K562 (cell line): ENCODE measurements around the gene RPS4Y1. TPM values are rescaled to one million over a fixed set of nuclear protein-coding genes. Genes with fewer than 3 reads are reported as not detected.

Experiments used
- MTF1 ChIP-seq: fragments of 250-450 bp; sonication (Bioruptor Pico); IDR thresholded peaks from 2 replicates; pipeline ENCODE4 v1.9.0; 2021; ENCODE audit warnings: moderate library complexity, mild to moderate bottlenecking, inconsistent platforms, borderline replicate concordance
- POLR2G ChIP-seq: fragments of 200-400 bp; formaldehyde crosslinking; IDR thresholded peaks from 2 replicates; pipeline ENCODE4 v1.6.1; 2017; ENCODE audit warnings: low read depth, mild to moderate bottlenecking, antibody characterized with exemption, low read length, moderate library complexity
- ZNF175 ChIP-seq: fragments of 200-800 bp; sonication (Bioruptor generic); IDR thresholded peaks from 2 replicates; pipeline ENCODE4 v1.6.1; 2016; ENCODE audit warnings: low read depth, mild to moderate bottlenecking, missing genetic modification characterization, missing compliant biosample characterization
- ZNF398 ChIP-seq: fragments of 250-450 bp; sonication (Bioruptor Pico); IDR thresholded peaks from 2 replicates; pipeline ENCODE4 v1.8.0; 2021; ENCODE audit warnings: moderate library complexity, mild to moderate bottlenecking, inconsistent platforms
- polyA plus RNA-seq, 8 experiments: library from polyadenylated mRNA; depleted of rRNA in 4 of 8; stranded (reverse) in 5 of 8; unstranded in 3 of 8; fragments of >200 nt; fragmentation: Nextera tagmentation in 2 of 8; fragmentation: Illumina TruSeq in 1 of 8; extraction: Ambion mirVana in 2 of 8; extraction: Trizol in 1 of 8; gene quantifications; 2 replicates each; pipeline versions ENCODE4 v1.2.1 to v1.2.3, GENCODE V29; 2011 to 2014; ENCODE audit warnings: inconsistent platforms in 1 of 8, missing spikeins in 1 of 8
- total RNA-seq, 7 experiments: library from RNA; depleted of rRNA in 6 of 7; stranded (reverse); fragments of >200 nt in 6 of 7; fragmentation: Illumina TruSeq in 2 of 7; extraction: Trizol in 2 of 7; gene quantifications; 2 replicates each; pipeline versions ENCODE4 v1.2.1 to v1.2.3, GENCODE V29; 2011 to 2021; ENCODE audit warnings: low replicate concordance in 1 of 7
- TF ChIP-seq, protein P1 (sequence below): fragments of 450-650 bp; IDR thresholded peaks from 2 replicates; pipeline ENCODE4 v1.6.1; 2016; ENCODE audit warnings: low read depth

Gene RPS4Y1
- total and polyA plus RNA-seq, 9 of the 15 experiments (the other 6 are each of a cell fraction or from before 2014, with no cell fraction given) = 0.40 TPM; not detected in 8

GRCh38 chrY:2835230-2835629, 6.2 kb upstream of the RPS4Y1 start (continued):
- TF ChIP-seq, protein P1, sequence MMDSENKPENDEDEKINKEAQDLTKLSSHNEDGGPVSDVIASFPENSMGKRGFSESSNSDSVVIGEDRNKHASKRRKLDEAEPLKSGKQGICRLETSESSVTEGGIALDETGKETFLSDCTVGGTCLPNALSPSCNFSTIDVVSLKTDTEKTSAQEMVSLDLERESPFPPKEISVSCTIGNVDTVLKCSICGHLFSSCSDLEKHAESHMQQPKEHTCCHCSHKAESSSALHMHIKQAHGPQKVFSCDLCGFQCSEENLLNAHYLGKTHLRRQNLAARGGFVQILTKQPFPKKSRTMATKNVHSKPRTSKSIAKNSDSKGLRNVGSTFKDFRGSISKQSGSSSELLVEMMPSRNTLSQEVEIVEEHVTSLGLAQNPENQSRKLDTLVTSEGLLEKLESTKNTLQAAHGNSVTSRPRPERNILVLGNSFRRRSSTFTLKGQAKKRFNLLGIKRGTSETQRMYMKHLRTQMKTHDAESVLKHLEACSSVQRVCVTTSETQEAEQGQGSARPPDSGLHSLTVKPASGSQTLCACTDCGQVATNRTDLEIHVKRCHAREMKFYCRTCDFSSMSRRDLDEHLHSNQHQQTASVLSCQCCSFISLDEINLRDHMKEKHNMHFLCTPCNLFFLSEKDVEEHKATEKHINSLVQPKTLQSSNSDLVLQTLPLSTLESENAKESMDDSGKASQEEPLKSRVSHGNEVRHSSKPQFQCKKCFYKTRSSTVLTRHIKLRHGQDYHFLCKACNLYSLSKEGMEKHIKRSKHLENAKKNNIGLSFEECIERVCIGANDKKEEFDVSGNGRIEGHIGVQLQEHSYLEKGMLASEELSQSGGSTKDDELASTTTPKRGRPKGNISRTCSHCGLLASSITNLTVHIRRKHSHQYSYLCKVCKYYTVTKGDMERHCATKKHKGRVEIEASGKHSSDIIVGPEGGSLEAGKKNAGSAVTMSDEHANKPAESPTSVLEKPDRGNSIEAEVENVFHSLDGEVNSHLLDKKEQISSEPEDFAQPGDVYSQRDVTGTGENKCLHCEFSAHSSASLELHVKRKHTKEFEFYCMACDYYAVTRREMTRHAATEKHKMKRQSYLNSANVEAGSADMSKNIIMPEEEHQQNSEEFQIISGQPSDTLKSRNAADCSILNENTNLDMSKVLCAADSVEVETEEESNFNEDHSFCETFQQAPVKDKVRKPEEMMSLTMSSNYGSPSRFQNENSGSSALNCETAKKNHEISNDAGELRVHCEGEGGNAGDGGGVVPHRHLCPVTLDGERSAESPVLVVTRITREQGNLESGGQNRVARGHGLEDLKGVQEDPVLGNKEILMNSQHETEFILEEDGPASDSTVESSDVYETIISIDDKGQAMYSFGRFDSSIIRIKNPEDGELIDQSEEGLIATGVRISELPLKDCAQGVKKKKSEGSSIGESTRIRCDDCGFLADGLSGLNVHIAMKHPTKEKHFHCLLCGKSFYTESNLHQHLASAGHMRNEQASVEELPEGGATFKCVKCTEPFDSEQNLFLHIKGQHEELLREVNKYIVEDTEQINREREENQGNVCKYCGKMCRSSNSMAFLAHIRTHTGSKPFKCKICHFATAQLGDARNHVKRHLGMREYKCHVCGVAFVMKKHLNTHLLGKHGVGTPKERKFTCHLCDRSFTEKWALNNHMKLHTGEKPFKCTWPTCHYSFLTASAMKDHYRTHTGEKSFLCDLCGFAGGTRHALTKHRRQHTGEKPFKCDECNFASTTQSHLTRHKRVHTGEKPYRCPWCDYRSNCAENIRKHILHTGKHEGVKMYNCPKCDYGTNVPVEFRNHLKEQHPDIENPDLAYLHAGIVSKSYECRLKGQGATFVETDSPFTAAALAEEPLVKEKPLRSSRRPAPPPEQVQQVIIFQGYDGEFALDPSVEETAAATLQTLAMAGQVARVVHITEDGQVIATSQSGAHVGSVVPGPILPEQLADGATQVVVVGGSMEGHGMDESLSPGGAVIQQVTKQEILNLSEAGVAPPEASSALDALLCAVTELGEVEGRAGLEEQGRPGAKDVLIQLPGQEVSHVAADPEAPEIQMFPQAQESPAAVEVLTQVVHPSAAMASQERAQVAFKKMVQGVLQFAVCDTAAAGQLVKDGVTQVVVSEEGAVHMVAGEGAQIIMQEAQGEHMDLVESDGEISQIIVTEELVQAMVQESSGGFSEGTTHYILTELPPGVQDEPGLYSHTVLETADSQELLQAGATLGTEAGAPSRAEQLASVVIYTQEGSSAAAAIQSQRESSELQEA = no peak
- TF ChIP-seq ZNF398 (CRISPR knock-in tag) = no peak
- TF ChIP-seq MTF1 = no peak
- no peak for TF ChIP-seq POLR2G
- no peak for TF ChIP-seq ZNF175
- TF ChIP-seq, all 486 proteins: peak for 0
